ENCODE data around the gene TMEM208.
A peak's percentile ranks its signal among the peaks of the same experiment; 100 is the strongest.

The TMEM208 gene

GRCh38 chr16:67210069-67210937, 16.6 kb upstream of the TMEM208 start:
- no peak for DNase-seq

GRCh38 chr16:67211674-67212073, 15.3 kb upstream of the TMEM208 start:
- DNase-seq: no peak

GRCh38 chr16:67212766-67213165, 14.2 kb upstream of the TMEM208 start:
- no peak for DNase-seq

- no peak for DNase-seq
Measured at GRCh38 chr16:67213197-67214019, 13.5 kb upstream of the TMEM208 start.

GRCh38 chr16:67215706-67216105, 11.2 kb upstream of the TMEM208 start:
- DNase-seq: no peak

- no peak for DNase-seq
Measured at GRCh38 chr16:67216612-67217490, 10.1 kb upstream of the TMEM208 start.

- no peak for DNase-seq
Measured at GRCh38 chr16:67223992-67224391, 2.9 kb upstream of the TMEM208 start.

- no peak for DNase-seq
Measured at GRCh38 chr16:67226295-67226803, 581 bp upstream of the TMEM208 start.

GRCh38 chr16:67227567-67227921, 614 bp downstream of the TMEM208 start:
- DNase-seq: no peak

- no peak for DNase-seq
Measured at GRCh38 chr16:67228034-67228785, 1.3 kb downstream of the TMEM208 start.

GRCh38 chr16:67228905-67229304, 2.0 kb downstream of the TMEM208 start:
- DNase-seq: no peak

- DNase-seq: no peak
Measured at GRCh38 chr16:67229906-67230808, 3.2 kb downstream of the TMEM208 start.

GRCh38 chr16:67230809-67231660, 4.1 kb downstream of the TMEM208 start:
- no peak for DNase-seq

GRCh38 chr16:67233596-67233995, 6.7 kb downstream of the TMEM208 start:
- no peak for DNase-seq

- DNase-seq: no peak
Measured at GRCh38 chr16:67234180-67234597, 7.3 kb downstream of the TMEM208 start.

- DNase-seq: no peak
Measured at GRCh38 chr16:67235816-67236562, 9.1 kb downstream of the TMEM208 start.

- peak; percentile 56 for DNase-seq
Measured at GRCh38 chr16:67236563-67237395, 9.8 kb downstream of the TMEM208 start.

All from fibroblast of skin of right quadriceps (primary cell).